HG03064 (cell line): ENCODE data around the gene PCDHGA1.

Source experiments
- ATAC-seq: cut with Tn5 transposase; IDR thresholded peaks from one replicate; pipeline ENCODE4 v1.9.1; 2021; ENCODE audit warnings: low read depth; ENCODE audit not compliant: unreplicated experiment

PCDHGA1 gene

DNA sequence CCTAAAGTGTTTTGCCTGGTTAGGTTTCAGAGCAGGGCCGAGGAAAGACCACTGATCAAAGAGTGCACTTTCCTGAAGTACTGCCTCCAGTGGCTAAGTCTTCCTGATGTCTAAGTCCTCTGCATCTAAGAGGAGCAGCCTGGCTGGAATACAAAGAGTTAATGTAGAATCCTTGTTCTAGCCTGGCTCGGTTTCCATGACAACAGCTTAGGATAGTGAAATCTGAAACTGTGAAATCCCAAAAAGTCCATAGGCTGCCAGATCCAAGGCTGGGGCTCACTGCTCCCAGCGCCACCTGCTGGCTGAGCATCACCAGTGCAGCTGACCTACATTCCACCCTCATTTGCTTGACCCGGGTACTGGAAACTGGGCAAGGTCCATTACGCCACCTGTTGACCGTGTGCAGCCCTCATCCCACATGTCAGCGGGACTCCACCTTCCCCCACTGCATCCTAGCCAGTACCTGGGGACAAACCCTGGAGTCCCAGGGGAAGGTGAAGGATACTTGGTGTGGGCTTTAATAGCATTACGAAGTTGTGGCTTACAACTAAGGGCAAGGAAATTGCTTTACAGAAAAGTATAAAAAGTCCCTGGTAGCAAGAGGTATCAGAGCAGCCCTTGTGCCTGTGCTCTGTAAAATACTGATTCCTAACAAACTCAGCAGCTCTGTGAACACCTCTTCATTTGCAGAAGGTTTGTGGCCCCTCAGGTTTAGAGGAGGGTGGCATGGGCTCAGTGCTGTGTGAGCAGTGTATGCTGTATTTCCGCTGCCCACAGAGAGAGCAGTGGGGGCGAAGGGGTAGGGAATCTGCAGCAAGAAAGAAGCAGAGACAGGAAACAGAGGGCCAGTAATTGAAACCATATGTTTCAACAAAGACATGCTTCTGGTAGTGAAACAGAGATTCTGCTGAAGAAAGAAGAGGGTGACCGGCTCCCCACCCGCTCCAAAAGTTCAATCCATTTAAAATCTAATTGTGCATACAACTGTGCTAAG is 194.6 kb downstream of the PCDHGA1 start:
- ATAC-seq = peak; percentile 54

DNA sequence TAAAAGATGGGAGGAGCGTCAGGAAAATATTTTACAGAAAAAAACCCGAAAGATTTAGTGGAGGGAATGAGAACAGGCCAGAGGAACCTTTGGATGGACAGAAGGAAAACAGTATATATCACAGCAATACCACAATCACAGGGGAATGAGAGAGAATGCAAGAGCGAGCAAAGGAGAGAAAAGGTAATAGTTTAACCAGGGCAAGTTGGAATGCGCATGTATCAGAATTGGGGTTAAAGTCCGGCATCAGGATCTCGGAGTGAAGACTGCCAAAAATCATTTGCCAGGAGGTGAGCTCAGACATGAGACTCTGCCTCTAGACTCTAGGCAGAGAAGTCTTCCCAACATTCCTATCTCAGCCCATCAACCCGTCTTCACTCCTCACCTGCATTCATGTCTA is 195.3 kb downstream of the PCDHGA1 start:
- ATAC-seq = no peak

GRCh38 chr5:141527426-141527825 is 197.1 kb downstream of the PCDHGA1 start:
- ATAC-seq = no peak

DNA sequence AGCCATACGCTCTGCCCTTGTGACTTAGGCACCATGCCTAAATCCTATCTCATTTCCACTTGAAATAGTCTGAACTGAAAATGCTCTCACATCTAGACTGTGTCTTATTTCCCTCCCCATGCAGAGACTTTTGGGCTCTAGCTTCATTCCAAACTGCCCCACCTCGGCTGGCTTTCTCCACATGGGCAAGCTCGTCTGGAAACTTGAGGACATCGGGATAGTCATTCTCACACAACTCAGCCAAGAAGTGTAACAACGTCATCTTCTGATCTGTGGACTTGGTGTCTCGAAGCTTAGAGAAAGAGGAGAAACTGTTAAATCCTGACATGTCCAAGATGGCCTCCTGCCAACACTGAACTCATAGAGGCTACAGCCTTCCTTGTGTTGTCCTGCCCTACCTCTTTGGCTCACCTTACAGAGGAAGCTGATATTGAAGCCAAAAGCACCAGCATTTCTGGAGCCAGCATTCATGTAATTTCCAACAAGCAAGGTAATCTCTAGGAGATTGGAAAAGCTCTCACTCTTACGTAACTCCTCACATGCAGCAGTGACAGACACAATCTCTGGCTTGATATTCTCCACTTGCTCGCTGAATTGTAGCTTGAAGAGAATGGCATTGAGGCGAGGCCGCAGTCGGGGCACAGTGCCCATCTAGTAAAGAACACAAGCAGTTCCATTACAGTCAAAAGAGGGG is 198.1 kb downstream of the PCDHGA1 start:
- ATAC-seq = no peak

DNA sequence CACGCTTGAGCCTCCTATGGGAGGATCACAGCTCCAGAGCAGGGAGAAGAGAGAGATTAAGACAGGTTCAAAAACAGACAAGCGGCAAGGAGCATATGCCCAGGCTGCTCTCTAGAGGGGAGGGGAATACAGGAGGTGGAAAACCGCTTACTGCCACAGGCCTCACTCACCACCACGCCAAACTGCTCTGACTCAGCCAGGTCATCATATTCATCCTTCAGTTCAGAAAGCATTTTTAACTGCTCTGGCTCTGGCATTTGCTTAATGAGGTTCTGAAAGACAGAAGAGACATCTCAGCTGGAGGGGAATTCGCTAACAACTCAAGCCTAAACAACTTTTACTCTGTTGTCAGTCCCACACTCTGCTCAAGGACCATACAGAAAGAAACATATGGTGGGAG is 198.7 kb downstream of the PCDHGA1 start:
- peak; percentile 59 for ATAC-seq

- ATAC-seq = peak; percentile 44
Observed at GRCh38 chr5:141529873-141530272, 199.6 kb downstream of the PCDHGA1 start.

DNA sequence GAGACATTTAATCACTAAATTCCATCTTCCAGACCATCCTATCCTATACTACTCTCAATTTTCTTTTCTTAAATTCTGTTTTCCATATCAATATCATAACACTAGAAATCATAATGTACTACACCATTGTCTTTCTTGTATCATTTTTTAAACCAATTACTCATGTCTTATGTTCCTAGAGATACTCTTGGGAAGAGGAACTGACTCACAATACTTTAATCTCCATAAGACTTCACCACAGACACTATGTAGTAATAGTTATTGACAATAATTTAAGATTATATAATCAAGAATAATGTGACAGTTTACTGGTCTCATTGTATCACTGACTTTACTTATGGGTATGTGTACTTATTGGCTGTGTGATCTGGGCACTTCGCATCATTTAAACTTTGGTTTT is 202.4 kb downstream of the PCDHGA1 start:
- no peak for ATAC-seq

GRCh38 chr5:141533897-141534296 is 203.6 kb downstream of the PCDHGA1 start:
- ATAC-seq = no peak

- no peak for ATAC-seq
Observed at GRCh38 chr5:141534492-141535213, 204.3 kb downstream of the PCDHGA1 start.

GRCh38 chr5:141543053-141543452 is 212.7 kb downstream of the PCDHGA1 start:
- no peak for ATAC-seq

- no peak for ATAC-seq
Observed at GRCh38 chr5:141547488-141547887, 217.2 kb downstream of the PCDHGA1 start.

GRCh38 chr5:141547921-141548320 is 217.6 kb downstream of the PCDHGA1 start:
- no peak for ATAC-seq

DNA sequence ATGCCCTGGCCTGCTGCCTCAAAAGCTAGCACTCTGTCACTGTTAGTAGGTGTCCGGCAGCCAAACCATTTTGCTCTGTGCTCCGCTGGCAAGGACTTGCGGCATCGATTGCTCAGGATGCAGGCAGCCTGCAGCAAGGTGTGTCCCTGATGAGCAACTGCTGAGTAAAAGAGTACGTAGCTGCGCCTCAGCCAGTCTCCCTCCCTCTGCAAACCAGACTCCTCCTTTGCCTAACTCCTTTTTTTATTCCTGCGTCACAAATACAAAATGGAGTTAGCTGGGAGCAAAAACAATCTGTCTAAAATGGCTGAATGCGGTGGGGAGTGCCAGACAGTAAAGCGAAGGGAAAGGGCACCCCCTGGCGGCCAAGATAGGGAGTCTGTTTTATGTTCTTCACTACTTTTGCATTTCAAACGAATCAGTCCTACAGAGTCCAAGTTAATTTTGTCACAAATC is 227.4 kb downstream of the PCDHGA1 start:
- ATAC-seq = no peak

DNA sequence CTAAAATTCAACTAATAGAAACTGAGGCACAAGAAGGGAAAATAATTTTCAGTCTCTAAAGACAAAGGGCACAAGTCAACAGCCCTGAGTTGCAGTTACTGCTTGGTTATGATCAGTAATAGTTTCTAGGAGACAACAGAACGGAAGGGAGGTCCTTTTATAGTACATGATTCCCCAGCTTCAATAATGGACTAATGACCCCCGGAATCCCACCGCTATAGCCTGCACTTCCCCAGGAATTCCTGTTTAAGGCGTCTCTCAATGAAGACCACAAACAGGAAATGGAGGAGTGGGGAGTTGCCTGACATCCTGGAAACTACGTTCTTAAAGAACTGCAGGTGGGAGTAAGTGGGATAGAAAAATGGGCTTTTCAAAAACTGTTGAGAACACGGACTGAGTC is 227.8 kb downstream of the PCDHGA1 start:
- ATAC-seq = no peak

- no peak for ATAC-seq
Observed at GRCh38 chr5:141559461-141559860, 229.1 kb downstream of the PCDHGA1 start.

- no peak for ATAC-seq
Observed at GRCh38 chr5:141560151-141560550, 229.8 kb downstream of the PCDHGA1 start.

GRCh38 chr5:141560725-141561483 is 230.6 kb downstream of the PCDHGA1 start:
- no peak for ATAC-seq
